Mesenchymal stem cell (in vitro differentiated cells and primary cell): ENCODE results near the gene AP4E1.

ENCODE experiments used
- DNase-seq: peaks from one replicate; pipeline ENCODE4 v3.0.0-alpha.2; 2013
- H2AFZ ChIP-seq: one replicate; pipeline ENCODE4 v1.6.1; 2013; ENCODE audit warnings: low read depth, mild to moderate bottlenecking, control low read depth, inconsistent platforms, low read length, moderate library complexity
- H2AK5ac ChIP-seq: 2 replicates; pipeline ENCODE4 v1.6.1; 2013; ENCODE audit warnings: low read length, moderate library complexity, mild to moderate bottlenecking, inconsistent platforms; ENCODE audit not compliant: severe bottlenecking
- H2BK120ac ChIP-seq: one replicate; pipeline ENCODE4 v1.6.1; 2013; ENCODE audit warnings: low read depth, mild to moderate bottlenecking, inconsistent platforms, low read length, moderate library complexity
- H2BK12ac ChIP-seq, 2 experiments: one replicate each; pipeline ENCODE4 v1.6.1; 2013; ENCODE audit warnings: inconsistent platforms in 2 of 2, low read length in 2 of 2, mild to moderate bottlenecking in 2 of 2, moderate library complexity in 2 of 2, control low read depth in 1 of 2
- H2BK15ac ChIP-seq: one replicate; pipeline ENCODE4 v1.6.1; 2013; ENCODE audit warnings: mild to moderate bottlenecking, low read depth, inconsistent platforms; ENCODE audit not compliant: poor library complexity, severe bottlenecking
- H2BK5ac ChIP-seq: 2 replicates; pipeline ENCODE4 v1.6.1; 2013; ENCODE audit warnings: low read depth, mild to moderate bottlenecking, low read length, control low read depth, inconsistent platforms; ENCODE audit not compliant: poor library complexity, severe bottlenecking
- H3K14ac ChIP-seq, 2 experiments: one replicate each; pipeline ENCODE4 v1.6.1; 2013; ENCODE audit warnings: inconsistent platforms in 2 of 2, low read length in 2 of 2, control low read depth in 1 of 2, mild to moderate bottlenecking in 1 of 2, moderate library complexity in 1 of 2
- H3K18ac ChIP-seq, 2 experiments: one replicate each; pipeline ENCODE4 v1.6.1; 2013; ENCODE audit warnings: inconsistent platforms in 2 of 2, low read length in 2 of 2, control low read depth in 1 of 2, low read depth in 1 of 2, mild to moderate bottlenecking in 1 of 2
- H3K23ac ChIP-seq, 2 experiments: one replicate each; pipeline ENCODE4 v1.6.1; 2013; ENCODE audit warnings: inconsistent platforms in 2 of 2, low read length in 2 of 2, mild to moderate bottlenecking in 2 of 2, moderate library complexity in 2 of 2, control low read depth in 1 of 2
- H3K27ac ChIP-seq: 2 replicates; pipeline ENCODE4 v1.5.1; 2013; ENCODE audit warnings: mild to moderate bottlenecking, moderate library complexity, low read length, control low read depth, inconsistent platforms; ENCODE audit not compliant: poor library complexity, severe bottlenecking
- H3K27me3 ChIP-seq, 2 experiments: 2 replicates each; pipeline versions ENCODE4 v1.6.1 to v1.7.0; 2013; ENCODE audit warnings: low read length in 2 of 2, mild to moderate bottlenecking in 2 of 2, moderate library complexity in 2 of 2, control low read depth in 1 of 2, inconsistent platforms in 1 of 2; ENCODE audit not compliant: control insufficient read depth in 1 of 2, insufficient read depth in 1 of 2
- H3K36me3 ChIP-seq, 2 experiments: 2 replicates each; pipeline versions ENCODE4 v1.6.1 to v1.7.0; 2013; ENCODE audit warnings: low read length in 2 of 2, control low read depth in 1 of 2, inconsistent platforms in 1 of 2, low read depth in 1 of 2, mild to moderate bottlenecking in 1 of 2; ENCODE audit not compliant: insufficient read depth in 2 of 2, control insufficient read depth in 1 of 2
- H3K4ac ChIP-seq, 2 experiments: one replicate each; pipeline ENCODE4 v1.6.1; 2013; ENCODE audit warnings: inconsistent platforms in 2 of 2, low read length in 2 of 2, mild to moderate bottlenecking in 2 of 2, moderate library complexity in 2 of 2, control low read depth in 1 of 2, low read depth in 1 of 2
- H3K4me1 ChIP-seq: 2 replicates; pipeline ENCODE4 v1.6.1; 2013; ENCODE audit warnings: low read depth, low read length, control low read depth; ENCODE audit not compliant: control insufficient read depth, insufficient read depth
- H3K4me2 ChIP-seq: 2 replicates; pipeline ENCODE4 v1.6.1; 2013; ENCODE audit warnings: low read length, mild to moderate bottlenecking, inconsistent platforms; ENCODE audit not compliant: poor library complexity, severe bottlenecking
- H3K4me3 ChIP-seq, 2 experiments: 2 replicates each; pipeline versions ENCODE4 v1.5.1 to v1.7.0; 2013; ENCODE audit warnings: low read length in 2 of 2, mild to moderate bottlenecking in 2 of 2, control low read depth in 1 of 2, low read depth in 1 of 2; ENCODE audit not compliant: insufficient read depth in 1 of 2
- H3K79me1 ChIP-seq: replicated peaks from 2 replicates; pipeline ENCODE4 v1.6.1; 2013; ENCODE audit warnings: mild to moderate bottlenecking, control low read depth, low read length, inconsistent platforms; ENCODE audit not compliant: poor library complexity, severe bottlenecking
- H3K9ac ChIP-seq: 2 replicates; pipeline ENCODE4 v1.7.0; 2013; ENCODE audit warnings: mild to moderate bottlenecking, low read length, moderate library complexity
- H3K9me3 ChIP-seq: 2 replicates; pipeline ENCODE4 v1.7.0; 2013; ENCODE audit warnings: mild to moderate bottlenecking, low read length; ENCODE audit not compliant: control insufficient read depth
- H4K8ac ChIP-seq: one replicate; pipeline ENCODE4 v1.6.1; 2013; ENCODE audit warnings: inconsistent platforms, mild to moderate bottlenecking, low read length, moderate library complexity
- H4K91ac ChIP-seq: one replicate; pipeline ENCODE4 v1.6.1; 2013; ENCODE audit warnings: mild to moderate bottlenecking, low read length, inconsistent platforms
- WGBS: methylation state at CpG from one replicate; pipeline ENCODE4 v1.1.7; 2013; ENCODE audit warnings: mixed read lengths; 5-methylcytosine and 5-hydroxymethylcytosine counted together

The AP4E1 gene

GRCh38 chr15:50939911-50940310 lies 31.4 kb downstream of the AP4E1 start:
- Histone ChIP-seq H3K4me1 (no peaks in the 10 kb centered on the region), H3K27ac (no peak overlapping the region), H2BK12ac (no peak overlapping the region), H2AFZ (no peak overlapping the region), H3K9ac (no peak overlapping the region), H3K23ac (no peak overlapping the region), H3K4me3 (no peak overlapping the region), H3K4ac (no peak overlapping the region), H2BK5ac (no peak overlapping the region), H3K9me3 (no peaks in the 10 kb centered on the region), H3K18ac (no peak overlapping the region), H3K36me3 (peaks cover 5 to 62% of the 10 kb centered on the region in 2 experiments), H3K14ac (no peak overlapping the region), H2BK120ac (no peak overlapping the region), H2BK15ac (no peak overlapping the region), H4K8ac (no peak overlapping the region), H3K27me3 (no peaks in the 10 kb centered on the region), H4K91ac (no peak overlapping the region), H3K4me2 (no peak overlapping the region), H3K79me1 (peaks cover 3% of the 10 kb centered on the region), H2AK5ac (no peak overlapping the region)
- no CpG with 5 or more reads among the region's 2 CpGs for WGBS
- peak; percentile 52 for DNase-seq

- Histone ChIP-seq H4K91ac (no peak overlapping the region), H2BK15ac (no peak overlapping the region), H3K4ac (no peak overlapping the region), H3K4me1 (no peaks in the 10 kb centered on the region), H3K4me3 (no peak overlapping the region), H3K9me3 (no peaks in the 10 kb centered on the region), H3K9ac (no peak overlapping the region), H3K27ac (no peak overlapping the region), H2AK5ac (no peak overlapping the region), H3K14ac (no peak overlapping the region), H3K18ac (no peak overlapping the region), H3K79me1 (peaks cover 4% of the 10 kb centered on the region), H2BK12ac (no peak overlapping the region), H4K8ac (no peak overlapping the region), H2BK5ac (no peak overlapping the region), H3K36me3 (peaks cover 5 to 61% of the 10 kb centered on the region in 2 experiments), H2BK120ac (no peak overlapping the region), H2AFZ (no peak overlapping the region), H3K4me2 (no peak overlapping the region), H3K27me3 (no peaks in the 10 kb centered on the region), H3K23ac (no peak overlapping the region)
- DNase-seq: peak; percentile 31
- WGBS: 96% methylated on average over 2 of the region's 2 CpGs
These were observed 32.0 kb downstream of the AP4E1 start for GRCh38 chr15:50940506-50940905.

GRCh38 chr15:50943638-50944037 lies 35.2 kb downstream of the AP4E1 start:
- no peak overlapping the region for H2BK15ac ChIP-seq

GRCh38 chr15:50944672-50945071 lies 36.2 kb downstream of the AP4E1 start:
- Histone ChIP-seq H3K27me3 (no peaks in the 10 kb centered on the region), H3K9me3 (no peaks in the 10 kb centered on the region), H2AFZ (no peak overlapping the region), H3K4me3 (no peak overlapping the region), H2BK5ac (no peak overlapping the region), H4K8ac (no peak overlapping the region), H3K18ac (no peak overlapping the region), H2BK15ac (no peak overlapping the region), H3K4me2 (no peak overlapping the region), H3K14ac (no peak overlapping the region), H2BK120ac (no peak overlapping the region), H3K36me3 (peaks cover 6 to 51% of the 10 kb centered on the region in 2 experiments), H3K4me1 (no peaks in the 10 kb centered on the region), H3K9ac (no peak overlapping the region), H3K4ac (no peak overlapping the region), H3K23ac (no peak overlapping the region), H4K91ac (no peak overlapping the region), H2AK5ac (no peak overlapping the region), H2BK12ac (no peak overlapping the region), H3K79me1 (peaks cover 4% of the 10 kb centered on the region), H3K27ac (no peak overlapping the region)
- WGBS: 100% methylated on average over 2 of the region's 3 CpGs
- DNase-seq: no peak

More at GRCh38 chr15:50943638-50944037, 35.2 kb downstream of the AP4E1 start:
- no peak overlapping the region for H3K4me3 ChIP-seq
- no peak overlapping the region for H3K27ac ChIP-seq
- H3K14ac ChIP-seq: no peak overlapping the region
- H3K79me1 ChIP-seq: peaks cover 4% of the 10 kb centered on the region
- H4K91ac ChIP-seq: no peak overlapping the region
- H3K4me2 ChIP-seq: no peak overlapping the region
- H3K23ac ChIP-seq: no peak overlapping the region
- no peak overlapping the region for H3K4ac ChIP-seq
- no peaks in the 10 kb centered on the region for H3K4me1 ChIP-seq
- no peak for DNase-seq
- no peak overlapping the region for H3K18ac ChIP-seq
- H2BK120ac ChIP-seq: no peak overlapping the region
- H2AK5ac ChIP-seq: no peak overlapping the region
- H2AFZ ChIP-seq: no peak overlapping the region
- no peak overlapping the region for H2BK5ac ChIP-seq
- no peak overlapping the region for H2BK12ac ChIP-seq
- no peak overlapping the region for H3K9ac ChIP-seq
- H3K27me3 ChIP-seq: no peaks in the 10 kb centered on the region
- H3K9me3 ChIP-seq: no peaks in the 10 kb centered on the region
- H4K8ac ChIP-seq: no peak overlapping the region
- H3K36me3 ChIP-seq: peaks cover 6 to 49% of the 10 kb centered on the region in 2 experiments
